Astrocyte (in vitro differentiated cells and primary cell): ENCODE data around the gene MTF1.

Experiments
- EZH2 ChIP-seq: IDR thresholded peaks from 2 replicates; pipeline ENCODE4 v1.6.1; 2012; ENCODE audit warnings: mild to moderate bottlenecking, low read length, inconsistent platforms; ENCODE audit not compliant: insufficient read depth
- TF ChIP-seq, protein P1 (sequence below): IDR thresholded peaks from 2 replicates; pipeline ENCODE4 v1.5.1; 2011; ENCODE audit warnings: low read depth, mild to moderate bottlenecking, inconsistent platforms, low read length, moderate library complexity; ENCODE audit not compliant: insufficient read depth

DNA sequence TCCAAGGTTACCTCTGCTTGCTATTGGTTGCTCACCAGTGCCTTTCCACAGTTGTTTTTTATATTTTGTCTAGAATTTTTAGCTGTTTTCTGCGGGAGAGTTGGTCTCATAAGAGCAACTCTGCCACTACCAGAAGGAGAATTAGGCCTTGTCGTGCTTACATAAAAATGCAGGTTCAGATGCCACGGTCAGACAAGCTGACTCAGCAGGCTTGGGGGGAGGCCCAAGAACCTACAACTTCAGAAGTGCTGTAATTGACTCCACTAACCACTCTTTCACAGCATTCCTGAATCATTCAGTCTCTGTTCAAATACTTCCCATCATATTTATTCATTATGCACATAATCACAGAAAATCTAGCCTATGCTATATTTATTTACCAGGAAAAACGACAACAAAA, 28.3 kb downstream of the MTF1 start:
- TF ChIP-seq EZH2, result no peak
- TF ChIP-seq, protein P1, sequence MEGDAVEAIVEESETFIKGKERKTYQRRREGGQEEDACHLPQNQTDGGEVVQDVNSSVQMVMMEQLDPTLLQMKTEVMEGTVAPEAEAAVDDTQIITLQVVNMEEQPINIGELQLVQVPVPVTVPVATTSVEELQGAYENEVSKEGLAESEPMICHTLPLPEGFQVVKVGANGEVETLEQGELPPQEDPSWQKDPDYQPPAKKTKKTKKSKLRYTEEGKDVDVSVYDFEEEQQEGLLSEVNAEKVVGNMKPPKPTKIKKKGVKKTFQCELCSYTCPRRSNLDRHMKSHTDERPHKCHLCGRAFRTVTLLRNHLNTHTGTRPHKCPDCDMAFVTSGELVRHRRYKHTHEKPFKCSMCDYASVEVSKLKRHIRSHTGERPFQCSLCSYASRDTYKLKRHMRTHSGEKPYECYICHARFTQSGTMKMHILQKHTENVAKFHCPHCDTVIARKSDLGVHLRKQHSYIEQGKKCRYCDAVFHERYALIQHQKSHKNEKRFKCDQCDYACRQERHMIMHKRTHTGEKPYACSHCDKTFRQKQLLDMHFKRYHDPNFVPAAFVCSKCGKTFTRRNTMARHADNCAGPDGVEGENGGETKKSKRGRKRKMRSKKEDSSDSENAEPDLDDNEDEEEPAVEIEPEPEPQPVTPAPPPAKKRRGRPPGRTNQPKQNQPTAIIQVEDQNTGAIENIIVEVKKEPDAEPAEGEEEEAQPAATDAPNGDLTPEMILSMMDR, result no peak
